Ramos (cell line): ENCODE measurements around the gene OTUD4.

Experiments used
- in situ Hi-C: fragments of 300-500 bp; cut with MboI; formaldehyde crosslinking; loops from one replicate; pipeline ENCODE4 v1.14.3; 2022; ENCODE audit warnings: low sequenced_read_pairs; ENCODE audit not compliant: unreplicated experiment

The OTUD4 gene

DNA sequence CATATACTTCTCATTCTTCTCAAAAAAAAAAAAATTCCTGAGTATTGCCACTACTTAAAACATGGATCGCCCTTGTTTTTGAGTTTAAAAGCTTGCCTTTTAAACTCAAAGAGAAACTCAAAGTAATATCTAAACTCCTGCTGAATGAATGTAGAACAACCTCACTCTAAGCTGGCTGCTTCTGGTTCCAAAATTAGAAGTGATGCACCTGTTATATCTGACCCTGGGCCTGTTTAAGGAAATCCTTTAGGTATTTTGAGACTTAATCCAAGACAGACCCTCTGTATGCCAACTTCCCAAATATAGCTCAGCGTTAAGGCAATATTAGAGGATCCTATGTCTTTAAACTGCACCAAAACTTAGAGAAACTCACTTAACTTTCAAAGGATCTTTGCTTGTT is 1.8 kb upstream of the OTUD4 start:
- in situ Hi-C loops: loop anchor here (25.0 kb wide), 1 partner anchor 880 kb away; no protein-coding TSS in a partner anchor

DNA sequence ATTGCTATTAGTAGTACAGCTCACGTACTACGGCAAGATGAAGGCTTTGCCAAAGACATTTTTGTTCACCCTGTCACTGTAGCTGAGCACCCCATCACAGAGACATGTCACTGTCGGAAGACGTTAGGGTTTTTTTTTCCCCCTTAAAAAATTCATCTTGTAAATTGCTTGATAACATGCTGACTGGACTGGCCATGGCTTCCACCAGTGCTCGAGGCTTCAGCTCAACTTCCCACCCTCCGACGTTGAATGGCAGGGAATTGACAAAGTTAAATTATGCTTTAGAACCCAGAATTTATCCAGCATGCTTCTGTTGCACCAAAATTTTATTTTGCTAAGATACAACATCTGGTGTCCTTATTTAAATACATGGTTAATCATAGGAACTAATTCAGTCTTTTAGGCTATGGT is 707 bp upstream of the OTUD4 start:
- in situ Hi-C loops: loop anchor here (25.0 kb wide), 1 partner anchor 881 kb away; no protein-coding TSS in a partner anchor

DNA sequence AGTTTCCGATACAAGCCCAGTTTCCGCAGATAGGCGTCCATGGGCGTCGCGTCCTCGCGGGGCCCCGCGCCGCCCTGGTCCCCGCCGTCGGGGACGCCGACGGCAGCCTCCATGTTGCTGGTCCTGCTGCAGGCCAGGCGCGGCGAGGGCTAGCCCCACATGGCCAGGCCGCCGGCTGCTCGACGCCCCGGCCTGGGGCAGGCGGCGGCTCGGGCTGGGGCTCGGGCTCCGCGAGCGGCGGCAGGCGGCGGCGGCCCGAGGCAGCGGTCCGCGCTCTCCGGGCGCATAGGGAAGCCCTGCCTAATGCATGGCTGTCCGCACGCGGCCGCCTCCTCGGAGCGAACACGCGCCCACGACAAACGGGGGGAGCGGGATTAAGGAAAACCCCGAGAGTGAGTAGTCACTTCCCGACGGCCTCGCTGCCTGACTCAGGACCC is 510 bp downstream of the OTUD4 start:
- in situ Hi-C loops: loop anchor here (25.0 kb wide), 1 partner anchor 882 kb away; no protein-coding TSS in a partner anchor

DNA sequence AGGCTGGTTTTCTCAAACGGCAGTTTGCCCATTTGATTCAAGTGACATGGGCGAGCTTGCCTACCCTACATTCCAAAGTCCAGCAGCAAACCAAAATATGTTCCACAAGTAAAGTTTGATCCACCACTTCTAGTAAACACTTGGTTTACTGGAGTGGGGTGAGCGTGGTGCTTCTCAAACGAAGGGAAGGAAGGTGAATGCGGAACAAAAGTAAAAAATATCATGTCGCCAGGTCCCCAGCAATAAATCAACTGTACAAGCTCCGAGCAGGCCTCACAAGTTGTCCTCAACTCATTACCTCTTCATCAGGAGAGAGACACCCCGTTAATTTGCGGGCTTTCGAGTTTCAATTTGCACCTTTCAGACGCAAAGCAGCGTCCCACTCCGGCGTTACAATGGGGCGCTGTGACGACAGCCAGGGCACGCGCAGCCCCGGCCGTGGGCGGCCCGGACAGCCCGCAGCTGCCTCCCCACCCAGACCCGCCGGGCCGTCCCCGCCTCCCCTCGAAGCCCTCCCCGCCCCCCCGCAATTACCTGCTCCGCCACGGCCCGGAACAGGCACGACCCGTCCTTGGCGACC is 1.0 kb downstream of the OTUD4 start:
- in situ Hi-C loops: loop anchor here (25.0 kb wide), 1 partner anchor 883 kb away; no protein-coding TSS in a partner anchor

DNA sequence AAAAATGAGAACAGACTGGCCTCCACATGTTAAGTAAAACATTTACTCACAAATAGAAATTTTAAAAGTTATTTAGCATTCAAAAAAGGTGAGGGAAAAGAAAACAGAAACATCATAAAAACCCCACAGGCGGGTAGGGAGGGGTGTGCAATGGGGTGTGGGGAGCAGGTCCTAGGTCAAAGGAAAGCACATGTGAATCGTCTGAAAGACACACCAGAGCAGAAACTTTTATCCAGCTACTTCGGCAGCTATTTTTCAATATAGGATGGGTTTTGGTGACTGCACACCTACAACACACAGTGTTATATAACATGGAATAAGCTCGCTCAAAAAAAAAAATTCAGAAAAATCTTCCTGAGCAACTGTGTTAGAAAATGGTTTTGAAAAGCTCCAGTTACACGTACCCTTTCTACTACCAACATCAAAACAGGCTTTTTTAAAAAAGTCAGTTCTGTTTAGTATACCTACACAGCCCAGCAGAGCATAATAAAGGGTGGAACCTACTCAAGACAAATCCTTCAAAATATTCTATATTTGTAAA is 1.6 kb downstream of the OTUD4 start:
- in situ Hi-C loops: loop anchor here (25.0 kb wide), 1 partner anchor 883 kb away; no protein-coding TSS in a partner anchor

DNA sequence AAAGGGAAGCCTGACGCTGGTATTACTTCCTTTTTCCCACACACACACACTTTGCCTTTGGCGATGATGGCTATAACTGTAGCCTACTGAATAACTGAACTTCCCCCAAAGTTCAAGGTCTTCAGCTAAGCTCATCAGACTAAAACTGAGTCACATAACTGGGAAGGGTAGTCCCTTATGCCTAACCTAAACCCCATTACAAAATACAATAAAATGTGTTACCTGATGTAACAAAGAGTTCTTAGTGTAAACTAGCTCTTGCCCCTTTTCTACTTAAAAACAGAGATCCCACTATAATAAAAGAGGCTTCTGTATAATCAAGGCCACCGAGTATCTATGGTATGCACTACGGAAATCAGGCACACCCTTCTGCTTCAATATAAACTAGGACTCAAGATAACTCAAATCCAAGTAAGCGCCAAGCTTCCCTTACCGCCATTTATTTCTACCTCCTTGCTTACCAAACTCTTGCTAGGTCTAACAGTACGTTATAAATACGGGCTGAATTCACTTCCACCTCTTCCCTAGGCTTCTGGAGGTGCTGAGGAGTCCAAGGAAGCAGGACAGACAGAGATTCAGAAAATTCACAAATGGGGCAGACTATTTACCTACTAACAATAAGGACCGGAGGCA is 2.4 kb downstream of the OTUD4 start:
- in situ Hi-C loops: loop anchor here (25.0 kb wide), 1 partner anchor 884 kb away; no protein-coding TSS in a partner anchor

DNA sequence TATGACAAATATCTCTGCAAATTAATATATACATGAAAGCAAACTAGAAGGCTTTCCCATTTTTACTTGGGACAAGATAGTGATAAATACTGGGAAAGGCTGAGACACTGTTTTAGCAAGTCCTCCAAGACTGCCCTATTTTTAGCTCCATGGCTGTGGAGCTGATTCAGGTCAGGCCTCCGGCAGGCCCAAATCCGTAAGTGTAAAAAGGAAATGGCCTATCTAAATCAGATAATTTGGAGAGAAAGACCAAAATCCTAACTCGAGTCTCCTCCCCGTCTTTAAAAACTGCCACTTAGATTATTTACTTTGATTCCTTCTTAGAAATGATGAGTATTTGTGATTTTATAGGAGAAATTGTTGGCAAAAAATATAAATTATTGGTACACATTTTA is 2.9 kb downstream of the OTUD4 start:
- in situ Hi-C loops: loop anchor here (25.0 kb wide), 1 partner anchor 885 kb away; no protein-coding TSS in a partner anchor

DNA sequence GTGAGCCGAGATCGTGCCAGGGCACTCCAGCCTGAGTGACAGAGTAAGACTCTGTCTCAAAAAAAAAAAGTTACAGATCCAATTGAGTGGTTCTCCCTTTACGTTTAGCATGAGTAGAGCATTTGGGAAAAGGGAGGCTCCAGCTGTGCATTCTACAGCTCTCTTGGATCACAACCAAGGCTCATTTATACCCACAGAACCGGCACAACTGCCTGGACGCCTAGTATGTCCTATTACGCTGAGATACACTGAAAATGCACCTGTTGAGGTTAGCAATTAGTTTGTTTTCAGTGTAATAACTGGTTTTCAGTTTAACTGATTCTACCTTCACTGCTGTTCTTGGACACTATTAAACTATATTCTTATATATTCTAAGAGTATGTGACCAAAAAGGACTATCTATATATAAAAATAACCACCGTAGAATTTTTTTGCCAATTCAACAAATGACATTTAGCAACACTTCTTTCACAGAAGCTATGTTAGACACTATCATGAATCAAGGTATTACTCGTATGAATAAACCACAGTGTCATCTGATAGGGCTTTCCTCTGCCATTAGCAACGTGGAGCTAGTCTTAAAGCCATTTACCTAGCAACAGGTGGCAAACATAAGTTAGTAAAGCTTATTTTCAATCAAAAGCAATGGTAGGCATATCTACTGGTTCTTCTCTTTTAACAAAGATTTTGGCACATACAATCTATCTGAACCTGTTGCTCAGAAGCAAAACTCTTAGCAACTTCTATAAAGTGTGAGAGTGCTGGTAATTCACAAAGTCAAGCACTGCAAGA is 3.6 kb downstream of the OTUD4 start:
- in situ Hi-C loops: loop anchor here (25.0 kb wide), 1 partner anchor 885 kb away; no protein-coding TSS in a partner anchor

DNA sequence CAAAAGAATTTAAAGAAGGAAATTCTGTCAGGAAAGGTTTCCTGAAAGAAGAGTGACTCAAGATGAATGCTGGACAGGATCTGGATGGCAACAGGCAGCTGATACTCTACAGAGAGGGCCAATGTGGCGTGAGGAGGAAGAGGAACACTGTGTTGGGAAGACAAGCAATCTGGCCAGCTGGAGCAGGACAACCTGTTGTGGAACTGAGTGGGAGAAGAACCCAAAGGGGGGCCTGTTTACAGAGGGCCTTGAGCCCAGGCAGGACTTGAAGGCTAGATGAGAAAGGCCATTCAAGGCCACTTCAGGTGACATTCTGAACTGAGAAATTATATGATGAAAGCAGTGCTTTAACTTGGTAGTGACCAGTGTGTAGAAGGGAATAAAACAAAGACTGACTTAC is 8.5 kb downstream of the OTUD4 start:
- in situ Hi-C loops: no loop called here

DNA sequence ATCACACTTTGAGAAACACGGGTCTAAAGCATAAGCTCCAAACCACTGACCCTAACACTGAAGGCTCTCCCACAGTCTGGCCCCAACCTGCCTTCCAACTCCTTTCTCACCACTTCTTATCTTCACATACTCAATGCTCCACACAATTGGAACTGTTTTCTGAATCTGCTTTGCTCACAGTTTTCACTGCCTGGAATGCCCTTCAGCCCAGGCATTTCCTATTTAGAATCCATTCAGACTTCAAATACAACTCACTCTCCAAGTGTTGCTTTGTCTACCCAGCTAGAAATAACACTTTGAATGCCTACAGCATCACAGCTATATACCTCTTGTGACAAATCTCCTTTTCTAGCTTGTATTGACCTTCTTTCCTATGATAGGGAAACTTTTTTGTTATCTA is 10.2 kb downstream of the OTUD4 start:
- in situ Hi-C loops: no loop called here

DNA sequence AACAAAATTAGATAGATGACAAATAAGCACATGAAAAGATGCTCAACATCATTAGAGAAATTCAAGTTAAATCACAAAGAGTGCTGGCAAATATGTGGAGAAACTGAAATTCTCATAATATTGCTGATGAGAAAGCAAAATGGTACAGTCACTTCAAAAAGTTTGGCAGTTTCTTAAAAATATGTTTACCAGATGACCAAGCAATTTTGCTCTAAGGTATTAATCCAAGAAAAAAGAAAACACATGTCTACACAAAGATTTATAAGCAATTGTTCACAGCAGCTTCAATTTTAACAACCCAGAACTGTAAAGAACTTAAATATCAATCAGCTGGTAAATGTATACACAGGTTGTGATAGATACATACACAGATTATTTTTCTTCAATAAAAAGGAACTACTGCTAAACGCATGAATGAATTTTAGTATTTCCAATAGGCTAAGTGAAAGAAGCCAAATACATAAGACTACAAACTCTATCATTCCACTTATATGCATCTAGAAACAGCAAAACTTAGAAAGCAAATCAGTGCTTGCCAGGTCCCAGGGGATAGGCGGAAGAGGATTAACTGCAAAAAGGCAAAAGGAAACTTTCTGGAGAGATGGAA is 11.7 kb downstream of the OTUD4 start:
- in situ Hi-C loops: no loop called here

DNA sequence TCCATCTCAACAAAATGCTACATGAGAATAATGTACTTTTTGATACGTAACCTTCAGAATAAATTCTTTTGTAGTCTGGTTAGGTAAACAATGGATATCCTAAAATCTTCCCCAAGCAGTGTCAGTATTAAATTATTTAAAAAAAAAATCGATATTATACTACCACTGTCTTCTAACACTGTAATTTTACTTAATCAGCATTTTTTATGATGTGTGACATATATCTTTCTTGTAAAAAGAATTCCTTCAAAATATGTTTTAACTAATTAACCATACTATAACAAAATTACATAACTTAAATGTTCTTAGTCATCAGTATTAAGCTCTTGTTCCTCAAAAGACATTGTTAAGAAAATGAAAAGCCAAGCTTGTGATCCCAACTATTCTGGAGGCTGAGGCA is 12.5 kb downstream of the OTUD4 start:
- in situ Hi-C loops: no loop called here

DNA sequence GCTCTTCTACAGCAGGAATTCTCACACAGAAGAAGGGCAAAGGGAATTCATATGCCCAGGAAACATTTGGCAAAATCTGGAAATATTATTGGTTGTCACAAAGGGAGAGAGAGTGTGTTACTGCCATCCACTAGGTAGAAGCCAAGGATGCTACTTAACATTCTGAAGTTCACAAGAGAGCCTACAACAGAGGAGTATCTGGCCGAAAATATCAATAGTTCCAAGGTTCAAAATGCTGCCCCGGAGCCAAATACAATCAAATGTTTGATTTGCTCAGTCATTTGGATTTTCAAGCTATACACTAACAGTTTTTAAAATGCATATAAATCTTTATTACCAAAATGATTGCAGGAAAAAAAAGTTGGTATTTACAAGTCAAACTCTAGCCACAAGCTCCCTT is 18.8 kb downstream of the OTUD4 start:
- in situ Hi-C loops: no loop called here

DNA sequence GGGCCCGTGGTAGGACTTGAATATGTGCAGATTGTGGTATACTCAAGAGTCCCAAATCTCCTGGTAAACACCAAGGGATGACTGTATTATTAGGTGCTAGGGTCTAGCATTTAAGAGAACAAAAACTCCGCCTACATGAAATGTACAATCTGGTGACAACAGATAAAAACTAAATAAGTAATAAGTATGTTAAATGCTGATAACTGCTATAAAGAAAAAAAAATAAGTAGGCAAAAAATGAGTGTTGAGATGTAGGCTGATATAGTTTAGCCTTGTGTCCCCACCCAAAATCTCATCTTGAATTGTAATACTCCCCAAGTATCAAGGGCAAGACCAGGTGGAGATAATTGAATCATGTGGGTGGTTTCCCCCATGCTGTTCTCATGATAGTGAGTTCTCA is 23.4 kb downstream of the OTUD4 start:
- in situ Hi-C loops: no loop called here

DNA sequence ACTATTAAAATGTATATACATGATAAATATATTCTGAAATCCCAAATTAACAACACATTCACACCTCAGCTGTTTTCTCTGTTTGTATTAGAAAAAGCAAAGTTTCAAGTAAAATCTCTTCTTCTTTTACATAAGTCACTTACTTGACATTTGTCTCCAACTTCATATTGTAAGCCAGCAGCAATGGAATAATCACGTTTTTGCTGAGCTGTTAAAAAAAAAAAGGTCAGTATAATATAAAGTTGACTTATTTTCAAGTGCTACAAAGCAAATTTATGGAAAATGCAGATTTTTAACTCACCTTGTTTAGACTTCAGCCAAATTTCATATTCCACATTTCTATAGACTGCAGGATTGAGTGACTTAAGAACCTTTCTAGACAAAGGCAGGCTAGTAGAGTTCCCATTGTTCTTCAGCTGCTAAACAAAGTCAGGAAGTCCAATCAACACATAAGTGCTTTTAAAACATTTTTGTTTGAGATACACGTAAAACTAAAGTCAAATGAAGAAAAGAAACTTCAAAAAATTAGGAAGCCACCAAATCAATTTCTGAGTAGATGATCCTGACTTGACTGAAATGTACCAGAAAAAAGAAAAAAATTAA is 25.0 kb downstream of the OTUD4 start:
- in situ Hi-C loops: no loop called here

DNA sequence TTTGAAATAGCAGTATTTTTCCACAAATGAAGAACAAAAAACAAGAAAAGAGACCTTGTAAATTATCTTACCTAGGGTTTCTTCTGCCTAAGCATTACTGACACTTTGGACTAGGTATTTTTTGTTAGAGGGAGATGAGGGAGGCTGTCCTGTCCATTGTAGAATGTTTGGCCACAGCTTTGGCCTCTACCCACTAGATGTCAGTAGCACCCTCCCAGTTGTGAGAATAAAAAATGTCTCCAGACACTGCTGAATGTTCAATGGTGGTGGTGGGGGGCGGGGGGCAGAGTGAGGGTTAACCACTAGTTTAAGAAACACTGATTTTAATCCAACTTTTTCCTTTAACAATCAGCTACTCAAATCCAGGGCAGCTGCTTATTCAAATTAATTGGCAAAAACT is 25.8 kb downstream of the OTUD4 start:
- in situ Hi-C loops: no loop called here

DNA sequence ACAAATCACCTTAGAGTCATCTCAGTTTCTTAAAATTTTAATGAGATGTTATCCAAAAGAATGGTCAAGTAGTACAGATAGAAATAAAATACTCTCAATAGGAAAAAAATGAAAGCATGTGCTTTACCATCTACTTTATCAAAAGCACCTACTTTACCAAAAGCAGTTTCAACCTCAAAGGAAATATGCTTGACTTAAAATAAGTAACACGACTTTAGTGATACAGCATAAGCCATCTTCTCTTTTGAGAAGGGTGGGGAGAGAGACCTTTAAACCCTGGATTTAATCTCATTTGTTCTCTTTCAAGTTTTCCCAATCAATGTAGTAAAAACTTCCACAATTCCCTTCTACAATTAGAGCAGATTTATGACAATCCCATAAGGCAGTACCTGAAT is 26.5 kb downstream of the OTUD4 start:
- in situ Hi-C loops: no loop called here

DNA sequence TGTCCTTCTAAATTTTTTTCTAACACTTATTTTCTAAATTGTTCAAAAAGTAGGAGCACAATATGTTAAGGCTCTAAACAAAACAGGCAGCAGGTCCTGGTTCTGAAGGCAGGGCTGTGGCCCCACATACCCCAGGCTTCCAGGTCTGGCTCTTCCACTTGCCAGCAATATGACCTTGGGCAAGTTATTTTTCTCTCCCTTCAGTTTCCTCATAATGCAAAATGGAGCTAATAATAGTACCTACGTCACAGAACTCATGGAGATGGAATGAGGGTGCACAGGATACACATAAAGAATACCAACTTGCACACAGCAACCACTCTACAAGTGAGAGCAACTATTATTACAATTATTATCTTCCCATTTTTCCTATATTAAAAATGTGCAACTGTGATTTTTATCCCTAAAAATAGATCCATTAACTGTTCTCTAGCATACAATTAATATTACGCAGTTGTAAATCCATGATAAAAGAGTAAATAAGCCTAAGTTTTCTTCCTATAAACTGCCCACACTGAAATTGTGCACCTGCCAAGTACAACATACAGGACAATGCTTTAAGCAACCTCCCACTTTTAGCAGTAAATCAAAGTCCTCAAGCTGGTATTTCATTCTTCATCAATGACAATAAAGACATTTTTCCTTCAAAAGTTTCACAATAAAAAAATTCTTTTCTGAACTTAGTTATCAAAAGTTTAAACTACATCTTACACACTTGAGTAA is 27.0 kb downstream of the OTUD4 start:
- in situ Hi-C loops: no loop called here

DNA sequence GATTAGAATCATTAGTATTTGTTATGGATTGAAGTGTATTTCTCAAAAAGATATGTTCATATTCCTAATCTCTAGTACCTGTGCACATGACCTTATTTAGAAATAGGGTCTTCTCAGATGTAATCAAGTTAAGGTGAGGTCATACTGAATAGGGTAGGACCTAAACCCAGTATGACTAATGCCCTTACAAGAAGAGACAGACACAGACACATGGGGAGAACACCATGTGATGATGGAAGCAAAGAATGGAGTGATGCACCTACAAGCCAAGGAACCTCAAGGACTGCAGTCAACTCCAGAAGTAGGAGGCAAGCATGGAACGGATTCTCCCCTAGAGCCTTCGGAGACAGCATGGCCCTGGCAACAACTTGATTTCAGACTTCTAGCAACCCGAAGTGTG is 31.4 kb downstream of the OTUD4 start:
- in situ Hi-C loops: no loop called here
